ENCODE data around the gene SEC16B. TPM values are rescaled to one million over a fixed set of nuclear protein-coding genes. Genes with fewer than 3 reads are reported as not detected.

Gene SEC16B
- total RNA-seq, 1 experiment from 2014 or later: 0.39 TPM

GRCh38 chr1:177977141-177977540 lies 7.3 kb upstream of the SEC16B start:
- no peaks in the 10 kb centered on the region for H3K36me3 ChIP-seq (ENCODE audit: control insufficient read depth, insufficient read depth, low read length)
- TF ChIP-seq TCF7L2 (IDR thresholded peaks at IDR 0.05; ENCODE audit: low read depth, low read length) (no peak), REST (IDR thresholded peaks at IDR 0.05; ENCODE audit: insufficient read depth in 1 of 2, low read depth in 2 of 2, low read length in 1 of 2) (no peak), SIN3A (IDR thresholded peaks at IDR 0.05; ENCODE audit: borderline replicate concordance, insufficient read depth, low read depth, low read length) (no peak), POLR2AphosphoS5 (IDR thresholded peaks at IDR 0.05; ENCODE audit: low read depth, low read length) (no peak)
- no peaks in the 10 kb centered on the region for H3K4me1 ChIP-seq (ENCODE audit: control insufficient read depth, insufficient read depth, low read length)
- H3K4me3 ChIP-seq (ENCODE audit: low read depth in 2 of 2, low read length in 2 of 2): no peak overlapping the region
- no TSS peak for BruUV-seq (replicated peaks)
- intact Hi-C loops (cut with micrococcal nuclease; ENCODE audit: unreplicated experiment) (no loop called here), in situ Hi-C loops (cut with HindIII; ENCODE audit: low pct_unique_long_range_greater_than_20kb, low sequenced_read_pairs) (no loop called here)
- H3K9me3 ChIP-seq (ENCODE audit: control insufficient read depth, insufficient read depth, low read depth, low read length): no peaks in the 10 kb centered on the region
- ATAC-seq: no peak
- POLR2A ChIA-PET: no interaction called here
- no peaks in the 10 kb centered on the region for H3K27me3 ChIP-seq (ENCODE audit: control insufficient read depth, insufficient read depth, low read length)
- no peak overlapping the region for H3K27ac ChIP-seq (ENCODE audit: low read length)
- DNase-seq (ENCODE audit: low read depth, low spot score): no peak
- CTCF ChIA-PET: no interaction called here

- no peak overlapping the region for H3K27ac ChIP-seq (ENCODE audit: low read length)
These were observed 6.7 kb upstream of the SEC16B start for GRCh38 chr1:177976596-177976995.

More at GRCh38 chr1:177976596-177976995, 6.7 kb upstream of the SEC16B start:
- ATAC-seq: no peak
- Histone ChIP-seq H3K4me3 (ENCODE audit: low read depth in 2 of 2, low read length in 2 of 2) (no peak overlapping the region), H3K9me3 (ENCODE audit: control insufficient read depth, insufficient read depth, low read depth, low read length) (no peaks in the 10 kb centered on the region), H3K27me3 (ENCODE audit: control insufficient read depth, insufficient read depth, low read length) (no peaks in the 10 kb centered on the region), H3K36me3 (ENCODE audit: control insufficient read depth, insufficient read depth, low read length) (no peaks in the 10 kb centered on the region), H3K4me1 (ENCODE audit: control insufficient read depth, insufficient read depth, low read length) (no peaks in the 10 kb centered on the region)
- ChIA-PET CTCF (no interaction called here), POLR2A (no interaction called here)
- TF ChIP-seq REST (IDR thresholded peaks at IDR 0.05; ENCODE audit: insufficient read depth in 1 of 2, low read depth in 2 of 2, low read length in 1 of 2): no peak
- no peak for TF ChIP-seq CTCF (IDR thresholded peaks at IDR 0.05)
- no peak for TF ChIP-seq POLR2AphosphoS5 (IDR thresholded peaks at IDR 0.05; ENCODE audit: low read depth, low read length)
- no peak for TF ChIP-seq SIN3A (IDR thresholded peaks at IDR 0.05; ENCODE audit: borderline replicate concordance, insufficient read depth, low read depth, low read length)
- TF ChIP-seq TCF7L2 (IDR thresholded peaks at IDR 0.05; ENCODE audit: low read depth, low read length): no peak
- BruUV-seq (replicated peaks): no TSS peak
- intact Hi-C loops (cut with micrococcal nuclease; ENCODE audit: unreplicated experiment) (no loop called here), in situ Hi-C loops (cut with HindIII; ENCODE audit: low pct_unique_long_range_greater_than_20kb, low sequenced_read_pairs) (no loop called here)
- no peak for DNase-seq (ENCODE audit: low read depth, low spot score)

Data from Panc1 (cell line).